Measurements from ENCODE around the gene ARHGAP28. TPM values are rescaled to one million over a fixed set of nuclear protein-coding genes. Genes with fewer than 3 reads are reported as not detected.
A peak's percentile ranks its signal among the peaks of the same experiment; 100 is the strongest.

The ARHGAP28 gene
- total and polyA plus RNA-seq, 9 donors = 18.7 to 36.0 (median 25.4) TPM

GRCh38 chr18:6876641-6877041 is 147.1 kb downstream of the ARHGAP28 start:
- H3K9me3 ChIP-seq (replicated peaks; ENCODE audit: control insufficient read depth, low read depth, low read length) = no peaks in the 10 kb centered on the region
- DNase-seq = peak; percentile 88
- peak overlapping the region; percentile 23 for H3K27ac ChIP-seq (ENCODE audit: low read length)
- peaks cover 13% of the 10 kb centered on the region for H3K36me3 ChIP-seq (ENCODE audit: control insufficient read depth, insufficient read depth, low read length)
- no peaks in the 10 kb centered on the region for H3K27me3 ChIP-seq (ENCODE audit: control insufficient read depth, insufficient read depth, low read length)
- H3K4me3 ChIP-seq (ENCODE audit: low read length) = no peak overlapping the region
- no CpG with 5 or more reads among the region's 2 CpGs for WGBS (ENCODE audit: insufficient coverage)
- peaks cover 28% of the 10 kb centered on the region for H3K4me1 ChIP-seq (ENCODE audit: control insufficient read depth, insufficient read depth, low read length)

- Histone ChIP-seq H3K27me3 (ENCODE audit: control insufficient read depth, insufficient read depth, low read length) (no peaks in the 10 kb centered on the region), H3K27ac (ENCODE audit: low read length) (peak overlapping the region; percentile 23), H3K9me3 (replicated peaks; ENCODE audit: control insufficient read depth, low read depth, low read length) (no peaks in the 10 kb centered on the region), H3K36me3 (ENCODE audit: control insufficient read depth, insufficient read depth, low read length) (peaks cover 9% of the 10 kb centered on the region), H3K4me3 (ENCODE audit: low read length) (no peak overlapping the region), H3K4me1 (ENCODE audit: control insufficient read depth, insufficient read depth, low read length) (peaks cover 28% of the 10 kb centered on the region)
- 75% methylated on average over 11 of the region's 14 CpGs for WGBS (ENCODE audit: insufficient coverage)
- DNase-seq = no peak
Measured at GRCh38 chr18:6877288-6877687, 147.8 kb downstream of the ARHGAP28 start.

GRCh38 chr18:6878556-6879297 is 149.2 kb downstream of the ARHGAP28 start:
- peak; percentile 93 for DNase-seq
- H3K36me3 ChIP-seq (ENCODE audit: control insufficient read depth, insufficient read depth, low read length) = peaks cover 14% of the 10 kb centered on the region
- WGBS (ENCODE audit: insufficient coverage) = 8% methylated on average over 2 of the region's 11 CpGs
- H3K27ac ChIP-seq (ENCODE audit: low read length) = peak overlapping the region; percentile 84
- no peaks in the 10 kb centered on the region for H3K27me3 ChIP-seq (ENCODE audit: control insufficient read depth, insufficient read depth, low read length)
- peaks cover 28% of the 10 kb centered on the region for H3K4me1 ChIP-seq (ENCODE audit: control insufficient read depth, insufficient read depth, low read length)
- H3K4me3 ChIP-seq (ENCODE audit: low read length) = no peak overlapping the region
- no peaks in the 10 kb centered on the region for H3K9me3 ChIP-seq (replicated peaks; ENCODE audit: control insufficient read depth, low read depth, low read length)

GRCh38 chr18:6879508-6880195 is 150.1 kb downstream of the ARHGAP28 start:
- Histone ChIP-seq H3K9me3 (replicated peaks; ENCODE audit: control insufficient read depth, low read depth, low read length) (no peaks in the 10 kb centered on the region), H3K27me3 (ENCODE audit: control insufficient read depth, insufficient read depth, low read length) (no peaks in the 10 kb centered on the region), H3K4me1 (ENCODE audit: control insufficient read depth, insufficient read depth, low read length) (peaks cover 30% of the 10 kb centered on the region), H3K36me3 (ENCODE audit: control insufficient read depth, insufficient read depth, low read length) (peaks cover 11% of the 10 kb centered on the region), H3K4me3 (ENCODE audit: low read length) (no peak overlapping the region), H3K27ac (ENCODE audit: low read length) (peak overlapping the region; percentile 84)
- peak; percentile 23 for DNase-seq
- 56% methylated on average over 12 of the region's 14 CpGs for WGBS (ENCODE audit: insufficient coverage)

- H3K4me3 ChIP-seq (ENCODE audit: low read length) = no peak overlapping the region
- WGBS (ENCODE audit: insufficient coverage) = 27% methylated on average over 4 of the region's 6 CpGs
- peak overlapping the region; percentile 64 for H3K27ac ChIP-seq (ENCODE audit: low read length)
- H3K36me3 ChIP-seq (ENCODE audit: control insufficient read depth, insufficient read depth, low read length) = peaks cover 6% of the 10 kb centered on the region
- no peaks in the 10 kb centered on the region for H3K27me3 ChIP-seq (ENCODE audit: control insufficient read depth, insufficient read depth, low read length)
- peaks cover 35% of the 10 kb centered on the region for H3K4me1 ChIP-seq (ENCODE audit: control insufficient read depth, insufficient read depth, low read length)
- no peaks in the 10 kb centered on the region for H3K9me3 ChIP-seq (replicated peaks; ENCODE audit: control insufficient read depth, low read depth, low read length)
- DNase-seq = peak; percentile 96
Measured at GRCh38 chr18:6881034-6881820, 151.7 kb downstream of the ARHGAP28 start.

DNA sequence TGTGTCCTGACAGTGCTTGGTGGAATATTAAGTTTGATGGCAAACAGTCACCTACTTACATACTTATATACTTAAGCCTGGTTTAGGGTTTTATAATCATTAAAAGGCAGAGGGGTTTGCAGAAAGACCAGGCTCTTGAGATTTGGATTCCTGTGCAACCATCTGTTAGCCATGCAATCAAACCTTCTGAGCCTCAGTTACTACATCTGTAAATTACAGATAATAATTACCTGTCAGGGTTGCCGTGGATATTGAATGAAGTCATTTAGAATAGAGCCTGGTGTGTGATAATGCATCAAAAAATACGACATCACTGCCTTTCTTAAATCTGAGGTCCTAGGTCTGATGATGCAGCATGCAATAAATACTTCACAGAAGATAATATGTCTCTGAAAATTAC is 152.9 kb downstream of the ARHGAP28 start:
- Histone ChIP-seq H3K36me3 (ENCODE audit: control insufficient read depth, insufficient read depth, low read length) (peaks cover 11% of the 10 kb centered on the region), H3K27me3 (ENCODE audit: control insufficient read depth, insufficient read depth, low read length) (no peaks in the 10 kb centered on the region), H3K27ac (ENCODE audit: low read length) (no peak overlapping the region), H3K4me3 (ENCODE audit: low read length) (no peak overlapping the region), H3K9me3 (replicated peaks; ENCODE audit: control insufficient read depth, low read depth, low read length) (no peaks in the 10 kb centered on the region), H3K4me1 (ENCODE audit: control insufficient read depth, insufficient read depth, low read length) (peaks cover 31% of the 10 kb centered on the region)
- DNase-seq = no peak
- no CpG with 5 or more reads among the region's 2 CpGs for WGBS (ENCODE audit: insufficient coverage)

DNA sequence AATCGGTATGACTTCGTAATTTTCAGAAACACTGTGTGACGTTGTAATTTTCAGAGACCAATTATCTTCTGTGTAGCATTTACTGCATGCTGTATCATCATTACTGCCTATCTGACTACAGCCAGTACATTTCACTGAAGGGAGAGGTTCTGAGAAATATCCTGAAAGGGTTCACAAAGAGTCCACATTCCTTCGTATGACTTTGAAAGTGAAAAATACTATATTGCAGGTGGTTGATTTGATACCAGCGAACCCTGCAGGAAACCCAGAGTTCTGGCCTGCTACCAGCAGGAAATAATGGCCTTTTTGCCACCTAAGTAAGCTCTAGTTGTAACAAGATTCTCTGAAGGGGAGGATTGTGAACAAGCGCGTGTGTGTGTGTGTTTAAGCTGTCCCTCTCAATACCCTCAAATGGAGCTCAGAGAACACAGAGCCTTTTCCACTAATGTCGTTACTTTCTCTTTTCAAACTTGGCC is 155.5 kb downstream of the ARHGAP28 start:
- 0% methylated on average over 2 of the region's 8 CpGs for WGBS (ENCODE audit: insufficient coverage)
- no peak overlapping the region for H3K4me3 ChIP-seq (ENCODE audit: low read length)
- H3K9me3 ChIP-seq (replicated peaks; ENCODE audit: control insufficient read depth, low read depth, low read length) = no peaks in the 10 kb centered on the region
- DNase-seq = peak; percentile 73
- no peaks in the 10 kb centered on the region for H3K27me3 ChIP-seq (ENCODE audit: control insufficient read depth, insufficient read depth, low read length)
- H3K4me1 ChIP-seq (ENCODE audit: control insufficient read depth, insufficient read depth, low read length) = peaks cover 17% of the 10 kb centered on the region
- H3K27ac ChIP-seq (ENCODE audit: low read length) = peak overlapping the region; percentile 73
- peaks cover 22% of the 10 kb centered on the region for H3K36me3 ChIP-seq (ENCODE audit: control insufficient read depth, insufficient read depth, low read length)

DNA sequence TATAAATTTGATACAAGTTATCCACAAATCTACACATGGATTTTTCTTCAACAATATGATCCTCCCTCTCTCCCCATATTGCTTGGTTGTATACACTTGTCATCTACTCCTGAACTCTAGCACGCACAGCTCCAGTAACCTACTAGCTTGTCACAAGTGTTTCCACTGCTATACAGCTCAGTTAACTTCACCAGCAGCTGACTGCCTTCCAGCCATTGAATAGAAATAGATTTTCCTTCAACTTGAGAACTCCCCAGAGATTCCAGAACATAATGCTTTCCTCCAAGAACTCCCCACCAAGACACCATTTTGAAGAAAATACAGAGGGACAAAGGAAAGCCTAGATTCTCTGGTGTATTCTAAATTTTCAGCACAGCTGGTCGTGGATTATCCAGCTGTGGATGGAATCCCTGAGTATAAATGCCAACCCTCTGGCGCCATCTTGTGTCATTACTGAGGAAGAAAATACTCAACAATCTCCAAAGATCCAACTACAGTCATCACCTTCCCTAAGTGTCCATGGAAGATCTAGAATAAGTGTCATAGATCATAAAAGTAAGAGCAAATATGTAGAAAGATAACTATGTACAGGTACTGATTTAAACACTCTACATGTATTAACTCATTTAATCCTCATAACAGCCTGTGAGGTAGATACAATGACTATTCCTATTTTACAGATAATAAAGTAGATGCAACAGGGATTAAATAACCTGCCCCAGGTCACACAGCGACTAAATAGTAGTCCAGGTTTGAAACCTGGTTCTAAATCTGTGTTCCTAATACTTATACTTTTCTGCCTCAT is 156.7 kb downstream of the ARHGAP28 start:
- Histone ChIP-seq H3K9me3 (replicated peaks; ENCODE audit: control insufficient read depth, low read depth, low read length) (no peaks in the 10 kb centered on the region), H3K27ac (ENCODE audit: low read length) (peak overlapping the region; percentile 56), H3K4me3 (ENCODE audit: low read length) (no peak overlapping the region), H3K36me3 (ENCODE audit: control insufficient read depth, insufficient read depth, low read length) (peaks cover 30% of the 10 kb centered on the region), H3K27me3 (ENCODE audit: control insufficient read depth, insufficient read depth, low read length) (no peaks in the 10 kb centered on the region), H3K4me1 (ENCODE audit: control insufficient read depth, insufficient read depth, low read length) (peaks cover 8% of the 10 kb centered on the region)
- 0% methylated on average over 1 of the region's 4 CpGs for WGBS (ENCODE audit: insufficient coverage)
- peak; percentile 96 for DNase-seq

DNA sequence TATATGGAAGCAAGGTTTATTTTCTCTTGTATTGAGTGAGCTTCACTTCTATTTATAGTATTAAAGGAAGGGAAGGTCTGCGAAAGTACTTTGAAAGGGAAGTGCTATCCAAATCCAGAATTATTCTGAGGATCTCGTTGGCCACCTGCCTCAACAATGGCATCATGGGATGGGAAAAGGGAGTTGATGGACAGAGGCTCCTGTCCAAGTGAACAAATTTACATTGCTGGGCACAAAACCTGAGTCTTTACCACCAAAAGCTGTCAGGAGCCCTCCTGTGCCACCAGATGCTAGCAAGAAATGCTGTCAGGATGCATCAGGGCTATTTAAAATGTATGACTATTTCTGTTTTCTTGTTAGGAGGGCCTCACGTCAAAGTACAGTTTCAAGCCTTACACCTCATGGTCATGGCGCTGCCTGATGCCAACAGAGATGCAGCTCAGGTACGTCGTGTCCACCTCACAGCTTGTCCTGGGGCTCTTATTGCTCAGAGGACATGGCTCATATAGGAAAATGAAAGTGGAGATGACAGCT is 157.3 kb downstream of the ARHGAP28 start:
- H3K36me3 ChIP-seq (ENCODE audit: control insufficient read depth, insufficient read depth, low read length) = peaks cover 31% of the 10 kb centered on the region
- H3K9me3 ChIP-seq (replicated peaks; ENCODE audit: control insufficient read depth, low read depth, low read length) = no peaks in the 10 kb centered on the region
- peaks cover 7% of the 10 kb centered on the region for H3K4me1 ChIP-seq (ENCODE audit: control insufficient read depth, insufficient read depth, low read length)
- no peak overlapping the region for H3K27ac ChIP-seq (ENCODE audit: low read length)
- DNase-seq = peak; percentile 67
- 69% methylated on average over 5 of the region's 6 CpGs for WGBS (ENCODE audit: insufficient coverage)
- no peak overlapping the region for H3K4me3 ChIP-seq (ENCODE audit: low read length)
- no peaks in the 10 kb centered on the region for H3K27me3 ChIP-seq (ENCODE audit: control insufficient read depth, insufficient read depth, low read length)
